GM12878 (cell line): ENCODE results near the gene LRP1.

ENCODE experiments used
- BCLAF1 ChIP-seq: fragments of 450-650 bp; IDR thresholded peaks from 2 replicates; pipeline ENCODE4 v1.6.1; 2017; ENCODE audit warnings: antibody characterized with exemption, mild to moderate bottlenecking, moderate library complexity
- CEBPB ChIP-seq, 2 experiments: fragments of 150-350 bp in 1 of 2; IDR thresholded peaks; 2 replicates each; pipeline ENCODE4 v1.6.1; 2012 to 2014; ENCODE audit warnings: low read depth in 2 of 2, low read length in 2 of 2, borderline replicate concordance in 1 of 2, inconsistent platforms in 1 of 2
- CTCF ChIP-seq, 3 experiments: IDR thresholded peaks in 2 of 3; conservative IDR thresholded peaks in 1 of 3; 2 replicates each; pipeline ENCODE4 v1.5.1; 2011; ENCODE audit warnings: low read depth in 3 of 3, low read length in 3 of 3, mild to moderate bottlenecking in 3 of 3, control low read depth in 2 of 3, moderate library complexity in 2 of 3, inconsistent platforms in 1 of 3, mixed read lengths in 1 of 3; ENCODE audit not compliant: control insufficient read depth in 2 of 3, insufficient read depth in 1 of 3; ENCODE audit errors: extremely low read depth in 1 of 3
- EGR1 ChIP-seq, 2 experiments: IDR thresholded peaks; 1 replicate in 1 of 2; 2 replicates in 1 of 2; pipeline ENCODE4 v1.6.1; 2011 to 2012; ENCODE audit warnings: low read depth in 2 of 2, low read length in 2 of 2, borderline replicate concordance in 1 of 2, mild to moderate bottlenecking in 1 of 2, moderate library complexity in 1 of 2
- EZH2 ChIP-seq: IDR thresholded peaks from 2 replicates; pipeline ENCODE4 v1.6.1; 2012; ENCODE audit warnings: low read depth, mild to moderate bottlenecking, control low read depth, inconsistent platforms, low read length, borderline replicate concordance; ENCODE audit not compliant: control insufficient read depth
- IRF3 ChIP-seq: fragments of 450-650 bp; IDR thresholded peaks from 2 replicates; pipeline ENCODE4 v1.6.1; 2014; ENCODE audit warnings: mild to moderate bottlenecking
- JUNB ChIP-seq: IDR thresholded peaks from 2 replicates; pipeline ENCODE4 v1.6.1; 2016; ENCODE audit warnings: antibody characterized with exemption, mild to moderate bottlenecking
- KDM1A ChIP-seq: fragments of 200-600 bp; sonication (generic); IDR thresholded peaks from 2 replicates; pipeline ENCODE4 v1.6.1; 2016; ENCODE audit warnings: borderline replicate concordance
- PML ChIP-seq: IDR thresholded peaks from 2 replicates; pipeline ENCODE4 v1.6.1; 2012; ENCODE audit warnings: low read length, inconsistent platforms
- POLR2AphosphoS5 ChIP-seq: IDR thresholded peaks from 2 replicates; pipeline ENCODE4 v1.6.1; 2011; ENCODE audit warnings: mild to moderate bottlenecking, low read length, inconsistent platforms
- POU2F2 ChIP-seq: IDR thresholded peaks from 3 replicates; pipeline ENCODE4 v1.6.1; 2011; ENCODE audit warnings: low read depth, mild to moderate bottlenecking, low read length, borderline replicate concordance
- ZNF274 ChIP-seq: IDR thresholded peaks from one replicate; pipeline ENCODE4 v1.8.0; 2011; ENCODE audit not compliant: insufficient read length, insufficient read depth

- no peak for TF ChIP-seq EZH2
- no peak for TF ChIP-seq CTCF (IDR thresholded peaks at IDR 0.05 in 2 of 3, conservative IDR thresholded peaks at IDR 0.05 in 1 of 3; ENCODE audit: control insufficient read depth in 2 of 3, extremely low read depth in 1 of 3, insufficient read depth in 1 of 3, low read depth in 3 of 3, low read length in 3 of 3)
- no peak for TF ChIP-seq PML
- no peak for TF ChIP-seq POU2F2
- no peak for TF ChIP-seq CEBPB (IDR thresholded peaks at IDR 0.05; ENCODE audit: borderline replicate concordance in 1 of 2, low read depth in 2 of 2, low read length in 2 of 2)
- TF ChIP-seq POLR2AphosphoS5: no peak
- TF ChIP-seq EGR1 (IDR thresholded peaks at IDR 0.05; ENCODE audit: borderline replicate concordance in 1 of 2, low read depth in 2 of 2, low read length in 2 of 2): no peak
- no peak for TF ChIP-seq IRF3
- no peak for TF ChIP-seq BCLAF1
- TF ChIP-seq ZNF274: no peak
- no peak for TF ChIP-seq JUNB
- no peak for TF ChIP-seq KDM1A
Observed at GRCh38 chr12:57211791-57212700, 83.8 kb downstream of the LRP1 start.
